PFSK-1 (cell line): Measurements from ENCODE around the gene UNC5C.

ENCODE experiments used
- FOXP2 ChIP-seq: optimal IDR thresholded peaks from 2 replicates; pipeline ENCODE3; 2011; ENCODE audit warnings: borderline replicate concordance, control low read depth, inconsistent platforms; ENCODE audit not compliant: insufficient read depth; ENCODE audit errors: extremely low read length, extremely low read depth
- POLR2AphosphoS5 ChIP-seq: IDR thresholded peaks from 2 replicates; pipeline ENCODE4 v1.6.1; 2012; ENCODE audit warnings: low read depth, mild to moderate bottlenecking, control low read depth, low read length, moderate library complexity
- SIN3A ChIP-seq: IDR thresholded peaks from 2 replicates; pipeline ENCODE4 v1.6.1; 2012; ENCODE audit warnings: mild to moderate bottlenecking, low read length, moderate library complexity, borderline replicate concordance; ENCODE audit not compliant: insufficient read depth
- TAF1 ChIP-seq: IDR thresholded peaks from 2 replicates; pipeline ENCODE4 v1.6.1; 2012; ENCODE audit warnings: low read length, control low read depth, borderline replicate concordance; ENCODE audit not compliant: insufficient read depth
- TF ChIP-seq, protein P1 (sequence below), 2 experiments: IDR thresholded peaks; 2 replicates each; pipeline versions ENCODE4 v1.6.1 to v1.8.0; 2011 to 2012; ENCODE audit warnings: low read depth in 2 of 2, low read length in 2 of 2, control low read depth in 1 of 2, inconsistent platforms in 1 of 2, mild to moderate bottlenecking in 1 of 2, moderate library complexity in 1 of 2; ENCODE audit not compliant: insufficient read depth in 1 of 2

The UNC5C gene

DNA sequence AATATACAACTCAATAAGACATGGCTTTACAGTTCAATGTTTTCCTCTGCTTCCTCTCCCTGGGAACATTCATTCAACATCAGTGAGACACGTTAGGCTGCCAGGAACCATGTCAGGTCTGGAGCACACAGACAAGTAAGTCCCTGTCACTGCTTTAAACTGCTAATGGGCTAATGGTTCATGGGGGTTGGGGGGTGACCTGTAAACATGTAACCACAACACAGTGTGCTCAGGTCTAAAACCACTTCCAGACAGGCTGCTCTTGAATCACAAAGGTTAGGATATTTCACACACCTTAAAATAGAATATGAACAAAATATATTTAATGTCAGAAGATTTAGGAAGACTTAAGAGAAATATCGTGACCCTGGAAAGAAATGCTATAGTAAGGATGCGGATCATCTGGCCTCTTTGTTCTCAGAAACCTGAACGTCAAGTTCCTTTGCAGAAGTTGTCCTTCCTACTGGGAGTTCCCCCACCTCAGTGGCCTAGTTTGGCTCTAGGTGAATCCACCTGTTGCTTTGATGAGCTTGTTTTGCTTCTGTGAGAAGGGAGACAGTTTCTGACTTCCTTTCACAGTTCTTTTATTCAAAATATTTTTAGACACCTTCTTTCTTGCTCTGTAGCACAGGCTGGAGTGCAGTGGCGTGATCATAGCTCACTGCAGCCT lies 359.9 kb downstream of the UNC5C start:
- TF ChIP-seq SIN3A (no peak), TAF1 (no peak), POLR2AphosphoS5 (no peak), FOXP2 (no peak)
- TF ChIP-seq, protein P1, sequence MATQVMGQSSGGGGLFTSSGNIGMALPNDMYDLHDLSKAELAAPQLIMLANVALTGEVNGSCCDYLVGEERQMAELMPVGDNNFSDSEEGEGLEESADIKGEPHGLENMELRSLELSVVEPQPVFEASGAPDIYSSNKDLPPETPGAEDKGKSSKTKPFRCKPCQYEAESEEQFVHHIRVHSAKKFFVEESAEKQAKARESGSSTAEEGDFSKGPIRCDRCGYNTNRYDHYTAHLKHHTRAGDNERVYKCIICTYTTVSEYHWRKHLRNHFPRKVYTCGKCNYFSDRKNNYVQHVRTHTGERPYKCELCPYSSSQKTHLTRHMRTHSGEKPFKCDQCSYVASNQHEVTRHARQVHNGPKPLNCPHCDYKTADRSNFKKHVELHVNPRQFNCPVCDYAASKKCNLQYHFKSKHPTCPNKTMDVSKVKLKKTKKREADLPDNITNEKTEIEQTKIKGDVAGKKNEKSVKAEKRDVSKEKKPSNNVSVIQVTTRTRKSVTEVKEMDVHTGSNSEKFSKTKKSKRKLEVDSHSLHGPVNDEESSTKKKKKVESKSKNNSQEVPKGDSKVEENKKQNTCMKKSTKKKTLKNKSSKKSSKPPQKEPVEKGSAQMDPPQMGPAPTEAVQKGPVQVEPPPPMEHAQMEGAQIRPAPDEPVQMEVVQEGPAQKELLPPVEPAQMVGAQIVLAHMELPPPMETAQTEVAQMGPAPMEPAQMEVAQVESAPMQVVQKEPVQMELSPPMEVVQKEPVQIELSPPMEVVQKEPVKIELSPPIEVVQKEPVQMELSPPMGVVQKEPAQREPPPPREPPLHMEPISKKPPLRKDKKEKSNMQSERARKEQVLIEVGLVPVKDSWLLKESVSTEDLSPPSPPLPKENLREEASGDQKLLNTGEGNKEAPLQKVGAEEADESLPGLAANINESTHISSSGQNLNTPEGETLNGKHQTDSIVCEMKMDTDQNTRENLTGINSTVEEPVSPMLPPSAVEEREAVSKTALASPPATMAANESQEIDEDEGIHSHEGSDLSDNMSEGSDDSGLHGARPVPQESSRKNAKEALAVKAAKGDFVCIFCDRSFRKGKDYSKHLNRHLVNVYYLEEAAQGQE (IDR thresholded peaks at IDR 0.05; ENCODE audit: insufficient read depth in 1 of 2, low read depth in 2 of 2, low read length in 2 of 2), result no peak

DNA sequence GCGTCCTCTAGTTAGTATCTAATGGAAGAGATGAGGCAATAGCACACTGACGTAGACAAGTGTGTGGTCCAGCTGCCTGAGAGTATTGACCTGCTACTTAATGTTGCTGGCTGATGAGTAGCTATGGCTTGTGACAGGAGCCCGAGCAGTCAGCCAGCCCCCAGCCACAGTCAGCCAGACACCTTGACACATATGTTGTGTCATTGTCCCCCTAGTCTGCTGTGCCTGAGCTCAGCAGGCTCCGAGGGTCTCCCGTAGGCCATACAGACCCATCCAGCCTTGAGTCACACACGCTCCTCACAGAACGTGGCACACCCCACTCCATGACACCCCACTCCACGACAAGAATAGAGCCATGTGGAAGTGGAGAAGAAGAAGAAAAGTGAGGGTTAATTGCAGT lies 362.1 kb downstream of the UNC5C start:
- TF ChIP-seq POLR2AphosphoS5, result no peak
- no peak for TF ChIP-seq FOXP2
- TF ChIP-seq TAF1, result no peak
- TF ChIP-seq SIN3A, result no peak
- TF ChIP-seq, protein P1 (IDR thresholded peaks at IDR 0.05; ENCODE audit: insufficient read depth in 1 of 2, low read depth in 2 of 2, low read length in 2 of 2), result no peak

DNA sequence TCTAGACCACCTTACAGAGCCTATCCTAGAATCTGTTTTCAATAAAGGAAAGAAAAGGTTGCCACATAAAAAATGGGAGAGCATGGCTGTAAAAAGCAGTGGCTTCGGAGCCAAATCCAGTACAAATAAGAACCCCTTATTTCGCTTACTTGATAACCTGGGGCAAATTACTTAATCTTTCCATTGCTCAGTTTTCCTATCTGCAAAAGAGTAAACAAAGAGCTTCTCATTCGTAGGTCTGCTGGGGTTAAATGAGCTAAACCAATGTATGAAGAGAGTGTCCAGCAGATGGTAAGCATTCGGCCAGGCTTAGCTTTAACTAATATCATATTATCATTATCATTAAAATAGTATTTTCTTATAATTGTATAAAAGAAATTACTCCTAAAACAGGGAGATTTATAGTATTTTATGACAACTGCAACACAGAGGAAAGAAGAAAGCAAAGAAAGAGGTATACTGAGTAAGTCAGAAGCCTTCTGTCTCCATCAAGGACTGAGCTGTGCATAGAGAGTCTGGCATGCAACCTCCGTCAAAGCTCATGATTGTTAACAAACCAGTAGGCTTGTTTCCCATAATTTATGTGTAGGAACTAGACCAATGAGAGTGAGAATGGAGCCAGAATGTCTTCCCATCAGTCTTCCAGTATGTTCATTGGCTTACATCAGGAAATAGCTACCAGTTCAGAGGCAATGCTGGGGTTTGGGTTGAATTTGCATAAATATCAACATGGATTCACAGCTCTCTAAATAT lies 364.9 kb downstream of the UNC5C start:
- TF ChIP-seq FOXP2 (no peak), POLR2AphosphoS5 (no peak), SIN3A (no peak), TAF1 (no peak)
- TF ChIP-seq, protein P1 (IDR thresholded peaks at IDR 0.05; ENCODE audit: insufficient read depth in 1 of 2, low read depth in 2 of 2, low read length in 2 of 2), result no peak

DNA sequence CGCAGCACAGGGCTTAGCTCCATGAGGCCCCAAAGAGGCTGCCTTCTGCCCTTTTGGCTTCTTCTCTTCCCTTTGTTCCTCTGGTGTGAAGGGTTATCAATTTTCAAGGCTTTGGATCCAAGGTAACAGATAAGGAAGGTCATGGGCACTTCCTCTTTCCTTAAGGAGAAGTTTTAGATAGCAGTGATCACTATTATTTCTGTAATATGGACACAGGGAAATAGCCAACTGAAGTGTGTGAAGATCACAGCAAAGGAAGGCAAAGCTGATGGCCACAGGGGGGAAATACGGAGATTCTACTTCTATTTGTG lies 366.8 kb downstream of the UNC5C start:
- TF ChIP-seq POLR2AphosphoS5 (no peak), SIN3A (no peak), TAF1 (no peak), FOXP2 (no peak)
- TF ChIP-seq, protein P1 (IDR thresholded peaks at IDR 0.05; ENCODE audit: insufficient read depth in 1 of 2, low read depth in 2 of 2, low read length in 2 of 2), result no peak
